Skeletal muscle cell (primary cell): ENCODE data around the gene GHRH.
A peak's percentile ranks its signal among the peaks of the same experiment; 100 is the strongest.

Experiments used
- DNase-seq: peaks from one replicate; pipeline ENCODE4 v3.0.0-alpha.2; 2010; ENCODE audit warnings: low read depth
- H3K4me3 ChIP-seq: 2 replicates; pipeline ENCODE4 v1.5.1; 2011; ENCODE audit warnings: low read depth, mild to moderate bottlenecking, control low read depth, low read length, moderate library complexity

GHRH gene

GRCh38 chr20:37243076-37243936 is 18.3 kb downstream of the GHRH start:
- no peak overlapping the region for H3K4me3 ChIP-seq
- no peak for DNase-seq

GRCh38 chr20:37242503-37242902 is 19.1 kb downstream of the GHRH start:
- no peak overlapping the region for H3K4me3 ChIP-seq
- no peak for DNase-seq

- DNase-seq: no peak
- H3K4me3 ChIP-seq: no peak overlapping the region
These were observed 21.1 kb downstream of the GHRH start for GRCh38 chr20:37240337-37241067.

- H3K4me3 ChIP-seq: no peak overlapping the region
- peak; percentile 47 for DNase-seq
These were observed 22.6 kb downstream of the GHRH start for GRCh38 chr20:37238935-37239451.

- H3K4me3 ChIP-seq: no peak overlapping the region
- DNase-seq: no peak
These were observed 23.2 kb downstream of the GHRH start for GRCh38 chr20:37238426-37238825.

- no peak overlapping the region for H3K4me3 ChIP-seq
- DNase-seq: no peak
These were observed 24.0 kb downstream of the GHRH start for GRCh38 chr20:37237656-37238055.

- no peak overlapping the region for H3K4me3 ChIP-seq
- no peak for DNase-seq
These were observed 25.2 kb downstream of the GHRH start for GRCh38 chr20:37236462-37236861.

- no peak for DNase-seq
- H3K4me3 ChIP-seq: no peak overlapping the region
These were observed 26.5 kb downstream of the GHRH start for GRCh38 chr20:37235065-37235464.

GRCh38 chr20:37234254-37234581 is 27.4 kb downstream of the GHRH start:
- H3K4me3 ChIP-seq: no peak overlapping the region
- DNase-seq: no peak

- no peak overlapping the region for H3K4me3 ChIP-seq
- DNase-seq: no peak
These were observed 27.9 kb downstream of the GHRH start for GRCh38 chr20:37233548-37234253.

- DNase-seq: peak; percentile 27
- H3K4me3 ChIP-seq: no peak overlapping the region
These were observed 29.5 kb downstream of the GHRH start for GRCh38 chr20:37231947-37232630.

- H3K4me3 ChIP-seq: no peak overlapping the region
- DNase-seq: no peak
These were observed 31.4 kb downstream of the GHRH start for GRCh38 chr20:37230200-37230599.

- no peak overlapping the region for H3K4me3 ChIP-seq
- no peak for DNase-seq
These were observed 32.3 kb downstream of the GHRH start for GRCh38 chr20:37229357-37229756.

GRCh38 chr20:37228656-37229055 is 33.0 kb downstream of the GHRH start:
- no peak overlapping the region for H3K4me3 ChIP-seq
- no peak for DNase-seq

- DNase-seq: no peak
- no peak overlapping the region for H3K4me3 ChIP-seq
These were observed 33.5 kb downstream of the GHRH start for GRCh38 chr20:37228082-37228481.

GRCh38 chr20:37226889-37227288 is 34.7 kb downstream of the GHRH start:
- peak; percentile 20 for DNase-seq
- no peak overlapping the region for H3K4me3 ChIP-seq

GRCh38 chr20:37225146-37225545 is 36.5 kb downstream of the GHRH start:
- DNase-seq: no peak
- no peak overlapping the region for H3K4me3 ChIP-seq

GRCh38 chr20:37223053-37223452 is 38.6 kb downstream of the GHRH start:
- H3K4me3 ChIP-seq: no peak overlapping the region
- DNase-seq: peak; percentile 75

- H3K4me3 ChIP-seq: no peak overlapping the region
- no peak for DNase-seq
These were observed 39.5 kb downstream of the GHRH start for GRCh38 chr20:37222086-37222485.

GRCh38 chr20:37220731-37221130 is 40.9 kb downstream of the GHRH start:
- peak; percentile 20 for DNase-seq
- H3K4me3 ChIP-seq: no peak overlapping the region
